ENCODE results near the gene AFMID. TPM values are rescaled to one million over a fixed set of nuclear protein-coding genes. Genes with fewer than 3 reads are reported as not detected.

The AFMID gene
- total and polyA plus RNA-seq, 2 of the 13 experiments (the other 11 are each of a cell fraction or from before 2014, with no cell fraction given) = 249 to 270 TPM

DNA sequence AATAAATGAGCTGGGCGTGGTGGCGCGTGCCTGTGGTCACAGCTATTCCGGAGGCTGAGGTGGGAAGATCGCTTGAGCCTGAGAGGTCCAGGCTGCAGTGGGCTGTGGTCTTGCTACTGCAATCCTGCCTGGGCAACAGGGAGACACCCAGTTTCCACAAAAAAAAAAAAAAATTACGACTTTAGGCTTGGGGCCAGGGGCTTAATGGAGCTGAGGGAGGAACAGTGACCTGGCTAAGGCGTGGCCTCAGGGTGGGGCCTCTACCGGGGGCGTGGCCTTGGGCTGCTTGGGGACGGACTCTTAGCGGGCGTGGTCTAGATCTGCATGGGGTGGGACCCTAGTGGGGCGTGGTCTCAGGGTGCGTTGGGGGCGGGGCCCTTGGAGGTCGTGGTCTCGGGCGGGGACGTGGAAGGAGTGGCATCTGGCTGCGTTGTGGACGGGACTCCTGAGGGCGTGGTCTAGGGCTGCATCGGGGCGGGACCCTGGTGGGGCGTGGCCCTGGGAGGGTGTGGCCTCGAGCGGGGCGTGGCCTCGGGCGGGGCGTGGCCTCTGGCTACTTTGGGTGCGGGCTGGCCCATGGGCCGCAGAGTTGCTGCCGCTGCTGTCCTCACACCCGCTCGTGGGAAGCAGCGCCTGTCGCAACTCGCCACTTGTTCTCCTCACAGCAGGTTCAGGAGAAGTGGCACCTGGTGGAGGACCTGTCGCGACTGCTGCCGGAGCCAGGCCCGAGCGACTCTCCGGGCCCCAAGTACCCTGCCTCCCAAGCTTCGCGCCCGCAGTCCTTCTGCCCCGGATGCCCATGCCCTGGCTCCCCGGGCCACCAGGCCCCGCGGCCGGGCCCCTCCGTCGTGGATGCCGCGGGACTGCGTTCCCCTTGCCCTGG is 46.8 kb upstream of the AFMID start (continued):
- TF ChIP-seq SP2 (CRISPR knock-in tag; IDR thresholded peaks at IDR 0.05) (0 out of 2 replicates have a peak, but pooled peaks have one; percentile 41), ZNF589 (CRISPR knock-in tag; conservative IDR thresholded peaks at IDR 0.05) (no peak), ZNF678 (CRISPR knock-in tag; IDR thresholded peaks at IDR 0.05) (no peak), YY1 (IDR thresholded peaks at IDR 0.05; ENCODE audit: insufficient read depth, insufficient replicate concordance, low read depth, low read length) (no peak)

DNA sequence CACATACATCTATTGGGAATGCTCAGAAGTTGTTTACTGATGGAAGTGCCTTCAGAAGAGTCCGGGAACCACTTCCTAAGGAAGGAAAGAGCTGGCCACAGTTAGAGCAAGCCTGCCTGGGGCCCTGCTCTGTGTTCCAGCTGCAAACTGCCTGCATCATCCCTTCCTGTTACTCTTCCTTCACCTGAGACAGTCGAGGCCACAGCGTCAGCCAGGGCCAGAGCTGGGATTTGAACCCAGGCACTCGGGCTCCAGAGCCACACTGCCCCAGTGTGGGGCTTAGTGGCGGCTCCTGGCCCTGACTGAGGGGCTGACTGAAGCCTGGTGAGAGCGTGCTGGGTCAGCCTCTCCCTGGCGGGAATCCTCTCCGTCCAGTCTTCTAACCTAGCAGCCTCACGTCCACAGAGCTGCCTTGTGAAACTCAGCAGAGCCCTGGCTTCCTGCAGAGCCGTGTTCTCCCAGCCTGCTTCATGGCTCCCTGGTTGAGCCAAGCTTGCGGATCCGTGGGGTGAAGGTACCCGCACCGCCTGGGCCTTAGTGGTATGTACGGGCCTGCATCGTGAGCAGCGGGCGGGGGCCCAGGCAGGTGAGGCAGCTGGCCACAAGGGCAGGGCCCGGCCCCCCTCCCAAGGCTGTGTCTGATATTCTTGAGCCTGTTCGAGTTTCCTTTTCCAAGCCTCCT is 45.6 kb upstream of the AFMID start:
- POLR2A ChIA-PET = interaction anchor here (0.6 to 1.4 kb wide), 5 partner anchors 10 to 110 kb away, joined by 3 to 11 read pairs (median 3); partner anchors contain the start of genes AFMID and TMC6
- 26% methylated on average over 14 of the region's 20 CpGs for WGBS (ENCODE audit: low lambda C conversion rate)
- CTCF ChIA-PET (ENCODE audit: low intra/inter-chr PET ratio, low total read pairs) = no interaction called here
- BruUV-seq (replicated peaks) = no TSS peak
- intact Hi-C loops (cut with micrococcal nuclease; ENCODE audit: unreplicated experiment) (loop anchor here (1.0 to 5.0 kb wide), 4 partner anchors 18 to 786 kb away; partner anchors contain the start of genes SYNGR2, TIMP2 and USP36), in situ Hi-C loops (cut with HindIII; ENCODE audit: extremely low pct_ligation_motif_present, low pct_unique_long_range_greater_than_20kb) (no loop called here)
- no peaks in the 10 kb centered on the region for H4K20me1 ChIP-seq (ENCODE audit: insufficient read depth, low read length)
- H3K4me1 ChIP-seq (ENCODE audit: insufficient read depth, low read length) = peaks cover 90% of the 10 kb centered on the region
- peaks cover 7 to 26% of the 10 kb centered on the region in 2 experiments; a peak in 4 of 5 replicates for H3K27me3 ChIP-seq (ENCODE audit: control insufficient read depth in 1 of 2, insufficient read depth in 2 of 2, low read length in 2 of 2)
- H3K4me2 ChIP-seq (ENCODE audit: low read depth, low read length) = peak overlapping the region; percentile 28; the same call in 1 of the 2 replicates
- H3K4me3 ChIP-seq (replicated peaks in 1 of 3; ENCODE audit: insufficient read depth in 1 of 3, low read depth in 2 of 3, low read length in 3 of 3) = no peak overlapping the region; a peak in 1 of 6 replicates
- H3K9me3 ChIP-seq (ENCODE audit: low read length) = no peaks in the 10 kb centered on the region
- H3K9ac ChIP-seq (ENCODE audit: insufficient read depth, low read depth, low read length) = no peak overlapping the region
- H3K79me2 ChIP-seq (ENCODE audit: insufficient read depth, low read length) = no peaks in the 10 kb centered on the region
- H3K36me3 ChIP-seq (replicated peaks in 1 of 2; ENCODE audit: control insufficient read depth in 1 of 2, insufficient read depth in 2 of 2, low read length in 2 of 2) = no peaks in the 10 kb centered on the region
- ATAC-seq (no peak), DNase-seq (ENCODE audit: low spot score) (no peak), FAIRE-seq (no peak)
- no peak overlapping the region for H3K27ac ChIP-seq (ENCODE audit: extremely low read length, insufficient read depth, low read length)
- no peak overlapping the region for H2AFZ ChIP-seq (ENCODE audit: low read length)
- TF ChIP-seq EEA1 (CRISPR knock-in tag; IDR thresholded peaks at IDR 0.05; ENCODE audit: borderline replicate concordance) (no peak; the same call in 1 of the 2 replicates), ZBTB33 (CRISPR knock-in tag; IDR thresholded peaks at IDR 0.05) (0 out of 2 replicates have a peak, but pooled peaks have one; percentile 33), NFE2L1 (CRISPR knock-in tag; IDR thresholded peaks at IDR 0.05; ENCODE audit: borderline replicate concordance) (0 out of 2 replicates have a peak, but pooled peaks have one; percentile 37), POLR2A (IDR thresholded peaks at IDR 0.05; ENCODE audit: insufficient read depth in 1 of 2, low read depth in 2 of 2, low read length in 2 of 2) (no peak), HMGA1 (CRISPR knock-in tag; conservative IDR thresholded peaks at IDR 0.05) (no peak), ZNF713 (CRISPR knock-in tag; IDR thresholded peaks at IDR 0.05) (0 out of 2 replicates have a peak, but pooled peaks have one; percentile 60), ZNF343 (CRISPR knock-in tag; IDR thresholded peaks at IDR 0.05) (0 out of 2 replicates have a peak, but pooled peaks have one; percentile 65), ZNF768 (CRISPR knock-in tag; IDR thresholded peaks at IDR 0.05) (0 out of 2 replicates have a peak, but pooled peaks have one; percentile 15), ZNF225 (CRISPR knock-in tag; IDR thresholded peaks at IDR 0.05) (peak; percentile 49; the same call in 1 of the 2 replicates), ZNF205 (CRISPR knock-in tag; IDR thresholded peaks at IDR 0.05) (no peak), RNF2 (conservative IDR thresholded peaks at IDR 0.05; ENCODE audit: low read depth) (0 out of 2 replicates have a peak, but pooled peaks have one; percentile 22), ZNF510 (CRISPR knock-in tag; IDR thresholded peaks at IDR 0.05; ENCODE audit: low read depth) (0 out of 2 replicates have a peak, but pooled peaks have one; percentile 35)
- TF ChIP-seq, protein P1, sequence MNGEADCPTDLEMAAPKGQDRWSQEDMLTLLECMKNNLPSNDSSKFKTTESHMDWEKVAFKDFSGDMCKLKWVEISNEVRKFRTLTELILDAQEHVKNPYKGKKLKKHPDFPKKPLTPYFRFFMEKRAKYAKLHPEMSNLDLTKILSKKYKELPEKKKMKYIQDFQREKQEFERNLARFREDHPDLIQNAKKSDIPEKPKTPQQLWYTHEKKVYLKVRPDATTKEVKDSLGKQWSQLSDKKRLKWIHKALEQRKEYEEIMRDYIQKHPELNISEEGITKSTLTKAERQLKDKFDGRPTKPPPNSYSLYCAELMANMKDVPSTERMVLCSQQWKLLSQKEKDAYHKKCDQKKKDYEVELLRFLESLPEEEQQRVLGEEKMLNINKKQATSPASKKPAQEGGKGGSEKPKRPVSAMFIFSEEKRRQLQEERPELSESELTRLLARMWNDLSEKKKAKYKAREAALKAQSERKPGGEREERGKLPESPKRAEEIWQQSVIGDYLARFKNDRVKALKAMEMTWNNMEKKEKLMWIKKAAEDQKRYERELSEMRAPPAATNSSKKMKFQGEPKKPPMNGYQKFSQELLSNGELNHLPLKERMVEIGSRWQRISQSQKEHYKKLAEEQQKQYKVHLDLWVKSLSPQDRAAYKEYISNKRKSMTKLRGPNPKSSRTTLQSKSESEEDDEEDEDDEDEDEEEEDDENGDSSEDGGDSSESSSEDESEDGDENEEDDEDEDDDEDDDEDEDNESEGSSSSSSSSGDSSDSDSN (CRISPR knock-in tag; IDR thresholded peaks at IDR 0.05) = peak; percentile 26; the same call in 1 of the 2 replicates

Measured in HepG2 (cell line).